ENCODE data around the gene MRPL50. TPM values are rescaled to one million over a fixed set of nuclear protein-coding genes. Genes with fewer than 3 reads are reported as not detected.

Gene MRPL50
- total RNA-seq, 4 donors from 2014 or later, result 4.4 to 13.9 (median 11.8) TPM

GRCh38 chr9:101429736-101430135 is 31.3 kb upstream of the MRPL50 start:
- Histone ChIP-seq H3K4me1 (no peaks in the 10 kb centered on the region), H3K36me3 (no peaks in the 10 kb centered on the region), H3K9me3 (no peaks in the 10 kb centered on the region), H3K4me3 (no peak overlapping the region), H3K27ac (no peak overlapping the region), H3K27me3 (no peaks in the 10 kb centered on the region)
- TF ChIP-seq POLR2A (IDR thresholded peaks at IDR 0.05), result no peak
- TF ChIP-seq CTCF (IDR thresholded peaks at IDR 0.05), result no peak
- intact Hi-C loops (cut with DNase I), result no loop called here
- 72 to 88% methylated on average over 6 to 7 of the region's 7 CpGs for WGBS, 2 donors
- no peak for DNase-seq

- TF ChIP-seq POLR2A (IDR thresholded peaks at IDR 0.05) (no peak), CTCF (IDR thresholded peaks at IDR 0.05) (no peak)
- Histone ChIP-seq H3K4me3 (no peak overlapping the region), H3K4me1 (no peaks in the 10 kb centered on the region), H3K9me3 (no peaks in the 10 kb centered on the region), H3K36me3 (no peaks in the 10 kb centered on the region), H3K27me3 (no peaks in the 10 kb centered on the region), H3K27ac (no peak overlapping the region)
- WGBS, 2 donors, result 49 to 53% methylated on average over 3 of the region's 3 CpGs
- intact Hi-C loops (cut with DNase I), result no loop called here
- DNase-seq, result no peak
Measured at GRCh38 chr9:101428909-101429308, 30.5 kb upstream of the MRPL50 start.

- Histone ChIP-seq H3K36me3 (no peaks in the 10 kb centered on the region), H3K27ac (no peak overlapping the region), H3K4me1 (no peaks in the 10 kb centered on the region), H3K4me3 (no peak overlapping the region), H3K9me3 (no peaks in the 10 kb centered on the region), H3K27me3 (no peaks in the 10 kb centered on the region)
- TF ChIP-seq CTCF (IDR thresholded peaks at IDR 0.05) (no peak), POLR2A (IDR thresholded peaks at IDR 0.05) (no peak)
- intact Hi-C loops (cut with DNase I), result no loop called here
- DNase-seq, result no peak
- 73 to 78% methylated on average over 3 of the region's 3 CpGs for WGBS, 2 donors
Measured at GRCh38 chr9:101427957-101428655, 29.7 kb upstream of the MRPL50 start.

GRCh38 chr9:101427358-101427757 is 28.9 kb upstream of the MRPL50 start:
- no peak for TF ChIP-seq CTCF (IDR thresholded peaks at IDR 0.05)
- TF ChIP-seq POLR2A (IDR thresholded peaks at IDR 0.05), result no peak
- intact Hi-C loops (cut with DNase I), result no loop called here

GRCh38 chr9:101421653-101422065 is 23.2 kb upstream of the MRPL50 start:
- whole genome bisulfite sequencing, 2 donors, result 71 to 82% methylated on average over 4 to 5 of the region's 5 CpGs
- H3K36me3 ChIP-seq, result no peaks in the 10 kb centered on the region
- TF ChIP-seq CTCF (IDR thresholded peaks at IDR 0.05), result no peak
- DNase-seq, result no peak
- no peaks in the 10 kb centered on the region for H3K4me1 ChIP-seq
- H3K27me3 ChIP-seq, result no peaks in the 10 kb centered on the region
- intact Hi-C loops (cut with DNase I), result no loop called here
- H3K9me3 ChIP-seq, result peaks cover 0 to 13% (median 13%) of the 10 kb centered on the region in 3 donors
- no peak overlapping the region for H3K27ac ChIP-seq
- no peak overlapping the region for H3K4me3 ChIP-seq

More at GRCh38 chr9:101427358-101427757, 28.9 kb upstream of the MRPL50 start:
- H3K4me3 ChIP-seq, result no peak overlapping the region
- 79 to 81% methylated on average over 6 to 8 of the region's 8 CpGs for WGBS, 2 donors
- DNase-seq, result no peak
- no peaks in the 10 kb centered on the region for H3K27me3 ChIP-seq
- H3K9me3 ChIP-seq, result no peaks in the 10 kb centered on the region
- no peak overlapping the region for H3K27ac ChIP-seq
- H3K36me3 ChIP-seq, result no peaks in the 10 kb centered on the region
- no peaks in the 10 kb centered on the region for H3K4me1 ChIP-seq
